ENCODE results near the gene BAZ1B.
"Not testable (repeated sequence)": the region's sequence is repeated elsewhere in the genome, so short reads cannot be mapped to it uniquely, and the experiment has no call there.

Gene BAZ1B

GRCh38 chr7:73433924-73434700 lies 88.0 kb downstream of the BAZ1B start:
- H3K4me3 ChIP-seq (ENCODE audit: low read length), result no peak overlapping the region
- no peak for DNase-seq (ENCODE audit: low read depth, low spot score)

GRCh38 chr7:73432676-73433075 lies 89.4 kb downstream of the BAZ1B start:
- no peak for DNase-seq (ENCODE audit: low read depth, low spot score)

GRCh38 chr7:73431041-73431835 lies 90.9 kb downstream of the BAZ1B start:
- DNase-seq (ENCODE audit: low read depth, low spot score), result no peak

More at GRCh38 chr7:73432676-73433075, 89.4 kb downstream of the BAZ1B start:
- H3K4me3 ChIP-seq (ENCODE audit: low read length), result no peak overlapping the region

GRCh38 chr7:73430540-73430939 lies 91.6 kb downstream of the BAZ1B start:
- not testable (repeated sequence) for H3K4me3 ChIP-seq (ENCODE audit: low read length); DNase-seq (ENCODE audit: low read depth, low spot score)

More at GRCh38 chr7:73431041-73431835, 90.9 kb downstream of the BAZ1B start:
- H3K4me3 ChIP-seq (ENCODE audit: low read length), result no peak overlapping the region

GRCh38 chr7:73429622-73430505 lies 92.2 kb downstream of the BAZ1B start:
- H3K4me3 ChIP-seq (ENCODE audit: low read length), result no peak overlapping the region

GRCh38 chr7:73429215-73429614 lies 92.9 kb downstream of the BAZ1B start:
- no peak for DNase-seq (ENCODE audit: low read depth, low spot score)
- no peak overlapping the region for H3K4me3 ChIP-seq (ENCODE audit: low read length)

More at GRCh38 chr7:73429622-73430505, 92.2 kb downstream of the BAZ1B start:
- no peak for DNase-seq (ENCODE audit: low read depth, low spot score)

GRCh38 chr7:73427902-73428787 lies 93.9 kb downstream of the BAZ1B start:
- no peak for DNase-seq (ENCODE audit: low read depth, low spot score)
- H3K4me3 ChIP-seq (ENCODE audit: low read length), result no peak overlapping the region

GRCh38 chr7:73426016-73426415 lies 96.1 kb downstream of the BAZ1B start:
- no peak for DNase-seq (ENCODE audit: low read depth, low spot score)
- no peak overlapping the region for H3K4me3 ChIP-seq (ENCODE audit: low read length)

- no peak for DNase-seq (ENCODE audit: low read depth, low spot score)
- no peak overlapping the region for H3K4me3 ChIP-seq (ENCODE audit: low read length)
Measured at GRCh38 chr7:73425356-73425983, 96.6 kb downstream of the BAZ1B start.

- no peak overlapping the region for H3K4me3 ChIP-seq (ENCODE audit: low read length)
- DNase-seq (ENCODE audit: low read depth, low spot score), result no peak
Measured at GRCh38 chr7:73424489-73424885, 97.6 kb downstream of the BAZ1B start.

- no peak for DNase-seq (ENCODE audit: low read depth, low spot score)
- no peak overlapping the region for H3K4me3 ChIP-seq (ENCODE audit: low read length)
Measured at GRCh38 chr7:73423519-73424488, 98.3 kb downstream of the BAZ1B start.

- not testable (repeated sequence) for H3K4me3 ChIP-seq (ENCODE audit: low read length); DNase-seq (ENCODE audit: low read depth, low spot score)
Measured at GRCh38 chr7:73420610-73421009, 101.5 kb downstream of the BAZ1B start.

GRCh38 chr7:73420016-73420415 lies 102.1 kb downstream of the BAZ1B start:
- peak; percentile 41 for DNase-seq (ENCODE audit: low read depth, low spot score)

GRCh38 chr7:73418113-73418703 lies 103.9 kb downstream of the BAZ1B start:
- no peak overlapping the region for H3K4me3 ChIP-seq (ENCODE audit: low read length)
- DNase-seq (ENCODE audit: low read depth, low spot score), result no peak

More at GRCh38 chr7:73420016-73420415, 102.1 kb downstream of the BAZ1B start:
- not testable (repeated sequence) for H3K4me3 ChIP-seq (ENCODE audit: low read length)

- not testable (repeated sequence) for DNase-seq (ENCODE audit: low read depth, low spot score); H3K4me3 ChIP-seq (ENCODE audit: low read length)
Measured at GRCh38 chr7:73410541-73411131, 111.5 kb downstream of the BAZ1B start.

GRCh38 chr7:73404860-73405259 lies 117.2 kb downstream of the BAZ1B start:
- not testable (repeated sequence) for DNase-seq (ENCODE audit: low read depth, low spot score); H3K4me3 ChIP-seq (ENCODE audit: low read length)

All from Jurkat, Clone E6-1 (cell line).